GM18505 (cell line): ENCODE measurements around the gene OVOL3.

Experiments
- ATAC-seq: cut with Tn5 transposase; IDR thresholded peaks from one replicate; pipeline ENCODE4 v1.9.1; 2021; ENCODE audit not compliant: unreplicated experiment
- POLR2A ChIP-seq: IDR thresholded peaks from 4 replicates; pipeline ENCODE4 v1.6.1; 2011; ENCODE audit warnings: borderline replicate concordance; ENCODE audit not compliant: insufficient read depth, insufficient read length; ENCODE audit errors: extremely low read depth

The OVOL3 gene

DNA sequence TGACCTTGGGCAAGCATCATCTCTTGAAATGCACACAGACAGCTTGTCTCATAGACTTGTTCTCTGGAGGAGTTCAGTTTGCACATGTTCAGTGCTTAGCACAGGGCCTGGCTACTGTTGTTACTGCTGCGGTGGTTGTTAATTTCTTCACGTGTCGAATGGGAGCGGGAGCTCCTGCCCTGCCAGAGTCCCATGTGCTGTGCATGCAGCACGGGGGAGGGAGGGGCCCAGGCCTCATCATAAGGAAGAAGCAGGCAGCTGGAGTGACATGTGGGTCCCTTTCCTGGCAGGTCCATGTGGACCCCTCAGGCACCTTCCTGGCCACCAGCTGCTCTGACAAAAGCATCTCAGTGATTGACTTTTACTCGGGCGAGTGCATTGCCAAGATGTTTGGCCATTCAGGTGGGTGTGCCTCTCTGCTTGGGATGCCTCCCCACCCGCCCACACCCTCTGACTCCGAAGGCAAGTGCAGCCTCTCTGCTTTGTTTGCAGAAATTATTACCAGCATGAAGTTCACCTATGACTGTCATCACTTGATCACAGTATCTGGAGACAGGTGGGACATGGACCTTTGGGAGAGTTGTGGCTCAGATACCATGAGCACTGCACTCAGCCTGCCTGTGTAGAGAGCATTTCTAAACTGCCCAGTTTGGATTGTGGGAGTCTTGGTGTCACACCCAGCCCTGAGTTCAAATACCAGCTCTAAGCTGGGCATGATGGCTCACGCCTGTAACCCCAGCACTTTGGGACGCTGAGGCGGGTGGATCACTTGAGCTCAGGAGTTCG, 19.8 kb upstream of the OVOL3 start:
- no peak for ATAC-seq
- TF ChIP-seq POLR2A = no peak

DNA sequence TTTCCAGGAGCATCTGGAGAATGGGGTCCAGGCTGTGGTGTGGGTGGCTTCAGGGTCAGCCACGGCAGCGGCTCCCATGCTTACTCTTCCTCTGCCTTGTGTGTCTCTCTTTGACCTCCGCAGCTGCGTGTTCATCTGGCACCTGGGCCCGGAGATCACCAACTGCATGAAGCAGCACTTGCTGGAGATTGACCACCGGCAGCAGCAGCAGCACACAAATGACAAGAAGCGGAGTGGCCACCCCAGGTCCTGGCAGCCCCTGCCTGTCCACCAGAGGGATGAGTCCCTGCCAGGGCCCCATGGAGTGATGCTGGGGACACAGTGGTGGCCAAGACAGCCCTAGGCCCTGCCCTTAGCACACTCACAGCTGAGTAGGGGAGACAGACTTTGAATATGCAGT, 18.4 kb upstream of the OVOL3 start:
- no peak for ATAC-seq
- no peak for TF ChIP-seq POLR2A

DNA sequence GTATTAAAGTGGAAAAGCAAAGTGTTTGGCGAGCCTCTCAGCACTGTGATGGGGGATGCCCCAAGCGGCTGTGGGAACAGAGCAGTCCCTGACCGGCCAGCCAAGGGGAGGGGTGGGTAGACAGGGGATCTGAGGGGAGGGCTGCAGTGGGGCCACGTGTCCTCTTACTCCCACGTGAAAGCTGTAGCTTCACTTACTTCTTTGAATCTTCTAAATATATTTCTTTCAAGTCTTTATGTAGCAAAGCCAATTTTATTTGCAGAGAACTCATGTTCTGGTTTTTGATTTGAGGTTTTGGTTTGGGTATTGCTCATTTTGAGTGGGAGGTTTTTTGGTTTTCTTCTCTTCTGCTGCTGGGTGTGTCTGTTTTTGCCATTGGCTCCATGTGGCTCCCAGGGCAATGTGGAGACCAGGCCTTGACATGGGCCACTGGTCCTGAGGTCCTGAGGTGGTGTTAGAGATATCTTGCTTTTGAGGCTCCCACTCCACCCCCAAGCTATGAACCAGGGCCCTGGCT, 17.7 kb upstream of the OVOL3 start:
- no peak for ATAC-seq
- no peak for TF ChIP-seq POLR2A

DNA sequence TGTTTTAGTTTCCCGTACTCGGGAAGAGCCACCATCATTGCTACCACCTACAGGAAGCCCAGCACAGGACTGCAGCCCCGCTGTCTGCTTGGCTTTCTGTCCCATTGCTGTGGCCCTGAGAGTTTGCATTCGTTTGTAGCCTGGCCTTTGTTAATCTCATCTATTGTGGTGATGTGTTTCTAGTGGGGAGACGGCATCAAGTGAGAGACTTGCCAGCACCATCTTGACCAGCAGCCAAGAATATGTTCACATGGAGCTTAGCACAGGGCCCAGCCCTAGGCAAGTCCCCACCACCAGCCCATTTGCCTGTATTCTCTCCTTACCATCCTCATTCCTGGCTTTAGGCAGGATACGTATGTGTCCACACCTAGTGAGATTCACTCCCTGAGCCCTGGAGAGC, 17.3 kb upstream of the OVOL3 start:
- no peak for TF ChIP-seq POLR2A
- ATAC-seq = no peak

DNA sequence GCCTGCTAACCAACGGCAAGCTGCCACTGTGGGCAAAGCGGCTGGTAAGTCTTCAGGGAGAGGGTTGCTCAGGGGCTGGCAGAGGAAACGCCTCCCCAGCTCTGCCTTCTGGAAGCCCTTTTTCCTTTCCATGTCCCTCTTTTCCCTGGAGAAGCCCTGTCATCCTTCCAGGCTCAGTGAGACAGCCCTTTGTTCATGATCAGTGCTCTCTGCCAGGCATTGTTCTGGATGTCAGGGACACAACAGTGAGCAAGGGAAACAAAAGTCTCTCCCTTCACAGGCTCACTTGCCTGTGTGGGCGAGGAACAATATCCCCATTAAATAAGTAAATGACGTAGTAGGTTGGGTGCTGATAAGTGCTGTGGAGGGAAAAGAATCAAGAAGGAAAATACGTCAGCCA, 13.9 kb upstream of the OVOL3 start:
- TF ChIP-seq POLR2A = no peak

DNA sequence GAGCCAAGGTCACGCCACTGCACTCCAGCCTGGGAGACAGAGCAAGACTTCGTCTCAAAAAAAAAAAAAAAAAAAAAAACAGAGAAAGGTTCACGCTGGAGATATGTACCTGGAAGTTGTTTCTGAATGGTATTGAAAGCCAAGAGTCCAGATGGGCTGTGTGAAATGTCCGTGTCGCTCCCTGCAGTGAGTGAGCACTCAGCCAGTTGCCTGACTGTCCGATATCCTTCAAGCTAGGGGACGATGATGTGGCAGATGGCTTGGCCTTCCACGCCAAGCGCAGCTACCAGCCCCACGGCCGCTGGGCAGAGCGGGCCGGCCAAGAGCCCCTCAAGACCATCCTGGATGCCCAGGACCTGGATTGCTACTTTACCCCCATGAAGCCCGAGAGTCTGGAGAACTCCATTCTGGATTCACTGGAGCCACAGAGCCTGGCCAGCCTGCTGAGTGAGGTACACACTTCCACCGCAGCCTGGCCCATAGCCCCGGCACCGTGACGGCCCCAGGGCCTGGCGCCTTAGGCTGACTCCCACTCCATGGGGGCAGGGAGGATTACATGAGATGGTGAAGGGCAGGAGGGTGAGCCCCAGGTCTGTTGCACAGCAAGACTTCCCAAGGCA, 11.7 kb upstream of the OVOL3 start:
- no peak for ATAC-seq
- no peak for TF ChIP-seq POLR2A

More for the DNA sequence above, 13.9 kb upstream of the OVOL3 start:
- ATAC-seq = no peak

DNA sequence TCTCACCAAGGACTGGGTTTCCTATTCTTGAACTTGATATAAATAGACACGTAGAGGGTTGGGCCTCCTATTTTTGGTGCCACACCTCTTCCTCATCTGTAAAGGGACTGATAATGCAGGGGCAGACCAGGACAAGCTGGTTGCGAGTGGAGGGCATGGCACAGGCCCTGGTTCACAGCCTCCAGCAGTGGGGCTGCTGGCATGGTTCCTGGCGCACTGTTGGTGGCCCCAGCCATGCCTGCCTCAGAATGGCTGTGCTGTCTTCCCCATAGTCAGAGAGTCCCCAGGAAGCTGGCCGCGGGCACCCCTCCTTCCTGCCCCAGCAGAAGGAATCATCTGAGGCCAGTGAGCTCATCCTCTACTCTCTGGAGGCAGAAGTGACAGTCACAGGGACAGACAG, 10.5 kb upstream of the OVOL3 start:
- ATAC-seq = no peak
- TF ChIP-seq POLR2A = no peak

DNA sequence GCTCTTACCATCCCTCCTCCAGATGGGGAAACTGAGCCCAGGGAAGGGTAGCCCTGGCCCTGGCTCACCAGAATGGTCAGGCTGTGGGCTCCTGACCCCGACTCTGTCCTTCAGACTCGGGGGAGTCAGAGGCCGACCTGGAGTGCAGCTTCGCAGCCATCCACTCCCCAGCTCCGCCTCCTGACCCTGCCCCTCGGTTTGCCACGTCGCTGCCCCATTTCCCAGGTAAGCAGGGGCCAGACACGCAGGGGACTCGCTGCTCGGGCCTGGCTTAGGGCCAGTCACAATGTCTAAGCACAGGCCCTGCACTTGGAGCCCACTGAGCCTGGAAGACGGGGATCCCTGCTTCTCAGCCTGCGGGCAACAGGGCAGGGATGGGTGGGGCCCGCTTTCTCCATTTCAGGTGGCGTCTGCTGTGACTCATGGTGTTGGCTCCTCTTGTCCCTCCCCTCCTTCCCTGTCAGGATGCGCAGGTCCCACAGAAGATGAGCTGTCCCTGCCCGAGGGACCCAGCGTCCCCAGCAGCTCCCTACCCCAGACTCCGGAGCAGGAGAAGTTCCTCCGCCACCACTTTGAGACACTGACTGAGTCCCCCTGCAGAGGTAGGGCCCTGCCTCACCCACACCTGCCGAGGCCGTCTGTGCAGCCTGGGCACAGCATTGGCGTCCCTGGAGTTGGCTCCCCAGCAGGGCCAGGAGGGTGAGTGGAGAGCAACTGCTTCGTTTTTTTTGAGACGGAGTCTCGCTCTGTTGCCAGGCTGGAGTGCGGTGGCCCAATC, 9.2 kb upstream of the OVOL3 start:
- no peak for ATAC-seq
- TF ChIP-seq POLR2A = no peak

DNA sequence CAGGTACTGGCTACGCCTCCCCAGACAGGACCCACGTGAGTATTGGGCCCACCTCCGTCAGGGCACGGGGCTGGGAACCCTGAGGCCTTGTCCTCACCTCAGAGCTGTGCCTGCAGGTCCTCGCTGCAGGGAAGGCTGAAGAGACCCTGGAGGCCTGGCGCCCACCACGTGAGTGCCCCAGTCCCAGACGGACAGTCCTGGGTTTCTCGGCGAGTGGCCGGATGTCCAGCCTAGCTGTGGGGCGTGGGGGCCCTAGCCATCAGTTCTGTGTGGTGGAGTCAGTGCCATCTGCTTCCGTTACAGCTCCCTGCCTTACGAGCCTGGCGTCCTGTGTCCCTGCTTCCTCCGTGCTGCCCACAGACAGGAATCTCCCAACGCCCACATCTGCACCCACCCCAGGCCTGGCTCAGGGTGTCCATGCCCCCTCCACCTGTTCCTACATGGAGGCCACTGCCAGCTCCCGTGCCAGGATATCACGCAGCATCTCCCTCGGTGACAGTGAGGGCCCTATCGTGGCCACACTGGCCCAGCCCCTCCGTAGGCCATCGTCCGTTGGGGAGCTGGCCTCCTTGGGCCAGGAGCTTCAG, 7.8 kb upstream of the OVOL3 start:
- no peak for TF ChIP-seq POLR2A
- ATAC-seq = no peak

DNA sequence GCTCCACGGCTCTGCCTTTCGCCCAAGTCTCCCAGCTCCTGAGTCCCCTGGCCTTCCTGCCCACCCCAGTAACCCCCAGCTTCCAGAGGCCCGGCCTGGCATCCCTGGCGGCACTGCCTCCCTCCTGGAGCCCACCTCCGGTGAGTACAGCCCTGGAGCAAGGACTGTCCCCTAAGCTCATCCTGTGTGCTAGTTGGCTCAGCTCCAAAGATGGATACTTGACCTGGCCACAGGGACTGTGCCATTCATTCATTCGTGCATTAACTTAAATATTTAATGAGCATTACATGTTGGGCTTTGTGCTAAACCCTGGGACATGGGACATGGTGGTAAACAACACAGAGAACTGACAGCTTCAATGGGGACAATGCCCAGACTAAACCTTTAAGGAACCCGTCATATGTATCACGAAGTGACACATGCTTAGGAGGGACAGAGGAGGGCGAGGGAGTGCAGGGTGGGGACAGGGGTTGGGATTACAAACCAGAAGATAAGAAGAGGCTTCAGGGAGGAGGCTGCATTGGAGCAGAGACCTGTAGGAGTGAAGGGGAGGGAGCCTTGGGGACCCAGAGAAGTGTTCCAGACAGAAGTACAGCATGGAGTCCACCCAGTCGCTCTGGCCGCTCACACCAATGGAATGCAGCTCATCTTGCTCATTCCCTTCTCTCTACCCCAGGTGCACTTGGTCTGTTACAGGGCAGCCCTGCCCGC, 6.9 kb upstream of the OVOL3 start:
- TF ChIP-seq POLR2A = no peak
- no peak for ATAC-seq

DNA sequence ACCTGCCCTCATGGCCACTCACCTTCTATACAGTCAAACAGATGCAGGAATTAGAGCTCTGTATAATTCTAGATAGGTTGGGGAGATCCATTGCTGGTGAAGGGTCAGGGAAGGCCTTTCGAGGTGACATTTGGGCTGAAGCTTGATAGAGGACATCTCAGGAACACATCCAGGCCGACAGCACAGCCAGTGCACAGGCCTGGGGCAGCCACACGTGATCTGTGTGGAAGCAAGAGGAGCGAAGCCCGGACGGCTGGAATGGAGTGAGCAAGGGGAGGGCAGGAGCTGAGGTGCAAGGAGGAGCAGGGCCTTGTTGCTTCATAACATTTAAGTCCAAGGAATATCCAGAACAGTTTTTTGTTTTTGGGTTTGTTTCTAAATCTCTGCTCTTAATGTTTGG, 4.5 kb upstream of the OVOL3 start:
- no peak for ATAC-seq
- TF ChIP-seq POLR2A = no peak

DNA sequence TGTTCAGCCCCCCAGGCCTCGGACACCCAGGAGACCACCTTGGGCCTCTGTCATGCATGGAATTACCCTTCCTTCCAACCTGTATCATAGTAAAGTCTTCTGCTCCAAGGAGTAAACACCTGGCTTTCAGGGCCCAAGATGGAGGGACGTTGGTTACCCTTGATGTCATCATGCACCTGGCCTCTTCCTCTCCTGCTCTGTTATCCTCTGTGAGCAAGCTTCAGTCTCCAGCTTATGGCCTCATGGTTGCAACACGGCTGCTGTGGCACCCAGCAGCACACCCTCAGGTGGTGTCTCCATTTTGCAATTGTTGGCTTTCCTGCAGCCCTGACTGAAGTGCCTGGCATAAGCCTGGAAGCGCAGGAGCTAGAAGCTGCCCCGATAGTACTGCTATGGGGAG, 4.0 kb upstream of the OVOL3 start:
- no peak for TF ChIP-seq POLR2A
- ATAC-seq = no peak

DNA sequence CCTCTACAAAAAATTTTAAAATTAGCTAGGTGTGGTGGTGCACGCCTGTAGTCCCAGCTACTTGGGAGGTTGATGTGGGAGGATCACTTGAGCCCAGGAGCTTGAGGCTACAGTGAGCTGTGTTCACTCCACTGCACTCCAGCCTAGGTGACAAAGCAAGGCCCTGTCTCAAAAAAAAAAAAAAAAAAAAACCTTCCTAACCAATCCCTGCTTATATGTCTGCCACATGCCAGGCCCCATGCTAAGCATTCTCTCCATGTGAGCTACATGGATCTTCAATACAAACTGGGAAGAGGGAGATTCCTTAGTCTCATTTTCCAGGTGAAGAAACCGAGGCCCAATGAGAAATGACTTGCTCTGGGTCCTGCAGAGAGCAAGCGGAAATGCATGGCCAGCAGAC, 2.3 kb upstream of the OVOL3 start:
- no peak for TF ChIP-seq POLR2A
- no peak for ATAC-seq
